GM18858 (cell line): Measurements from ENCODE around the gene KCND2.
"Not testable (repeated sequence)": the region's sequence is repeated elsewhere in the genome, so short reads cannot be mapped to it uniquely, and the experiment has no call there.

Experiments used
- ATAC-seq: cut with Tn5 transposase; IDR thresholded peaks from one replicate; pipeline ENCODE4 v1.9.1; 2021; ENCODE audit not compliant: unreplicated experiment

Gene KCND2

DNA sequence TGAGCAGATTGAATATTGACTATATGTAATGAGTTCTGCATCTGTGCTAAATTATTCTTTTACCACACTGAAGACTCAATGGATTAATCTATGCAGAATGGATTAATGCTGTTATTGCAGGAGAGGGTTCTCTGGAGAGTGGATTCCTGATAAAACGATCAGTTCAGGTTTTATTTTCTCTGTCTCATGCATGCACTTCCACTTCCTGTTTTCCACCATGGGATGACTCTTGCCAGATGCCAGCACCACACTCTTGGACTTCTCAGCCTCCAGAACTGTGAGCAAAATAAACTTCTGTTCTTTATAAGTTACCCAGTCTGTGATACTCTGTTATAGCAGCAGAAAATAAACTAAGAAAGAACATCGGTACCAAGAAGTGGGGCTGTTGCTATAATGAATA, 207.5 kb downstream of the KCND2 start:
- ATAC-seq = no peak

DNA sequence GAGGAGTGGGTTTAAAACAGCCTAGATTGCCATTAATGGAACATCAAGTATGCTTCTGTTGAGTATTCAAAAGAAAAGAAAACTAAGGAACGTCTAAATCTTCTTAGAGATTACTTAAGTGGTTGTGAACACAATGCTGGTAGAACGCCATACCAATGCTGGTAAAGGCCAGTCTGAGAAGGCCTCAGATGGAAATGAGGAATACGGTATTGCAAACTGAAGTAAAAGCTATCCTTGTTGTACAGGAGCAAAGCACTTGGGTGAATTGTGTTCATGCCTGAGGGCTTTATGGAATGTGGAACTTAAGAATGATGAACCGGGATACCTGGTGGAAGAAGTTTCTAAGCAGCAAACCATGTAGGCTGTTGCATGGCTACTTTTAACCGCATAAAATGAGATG, 208.0 kb downstream of the KCND2 start:
- ATAC-seq = no peak

DNA sequence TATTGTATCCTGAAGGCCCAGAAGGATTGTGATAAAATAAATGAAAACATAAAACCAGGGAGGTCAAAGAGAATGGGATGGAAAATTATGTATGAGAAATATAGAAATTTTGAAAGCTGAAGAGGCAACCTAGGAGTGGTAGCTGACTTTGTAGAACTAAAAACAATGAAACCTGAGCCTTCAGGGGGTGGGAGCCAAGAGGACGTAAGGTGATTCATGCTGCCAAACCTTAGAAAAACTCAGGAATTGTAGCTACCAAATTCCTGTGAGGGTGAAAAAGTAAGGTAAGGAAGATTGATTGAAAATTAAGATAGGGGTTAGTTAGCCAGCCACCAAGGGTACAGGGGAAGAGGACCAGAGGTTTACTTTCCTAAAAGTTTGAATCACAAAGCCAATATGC, 213.2 kb downstream of the KCND2 start:
- no peak for ATAC-seq

DNA sequence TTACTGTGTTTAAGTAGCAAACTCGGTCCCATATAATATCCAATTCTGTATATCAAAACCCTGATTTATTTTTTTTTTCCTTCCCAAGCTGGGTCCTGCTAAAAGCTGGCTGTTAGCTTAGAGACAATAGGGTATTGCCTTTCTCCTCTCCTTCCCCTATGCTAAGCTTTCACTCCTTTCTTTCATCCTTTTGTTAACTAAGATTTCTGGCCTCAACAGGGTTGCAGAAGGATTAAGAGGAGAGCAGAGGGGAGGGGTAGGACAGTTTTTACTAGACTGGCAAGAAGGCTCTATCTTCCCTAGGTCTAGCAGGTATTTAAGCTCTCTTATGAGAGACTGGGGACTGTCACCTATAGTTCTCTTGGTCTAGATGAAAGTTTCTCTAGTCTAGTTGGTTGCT, 229.2 kb downstream of the KCND2 start:
- no peak for ATAC-seq

DNA sequence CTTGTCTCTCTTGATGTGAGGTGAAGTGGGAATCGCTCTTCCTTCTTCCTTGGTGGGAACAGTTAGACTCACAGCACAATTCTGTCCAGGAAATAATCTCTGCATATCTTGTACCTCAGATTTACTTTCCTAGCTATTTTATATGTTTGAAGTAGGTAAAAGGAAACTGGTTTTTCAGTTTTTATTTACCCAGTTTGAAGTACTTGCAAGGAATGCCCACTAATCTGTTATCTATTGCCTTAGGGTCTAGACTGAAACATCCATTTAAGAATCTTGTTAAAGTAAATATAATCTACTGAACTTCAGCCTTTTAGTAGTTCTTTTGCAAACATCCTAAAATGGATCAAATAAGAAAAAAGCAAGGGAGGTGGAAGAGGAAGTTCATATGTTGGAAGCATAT, 229.8 kb downstream of the KCND2 start:
- ATAC-seq = no peak

DNA sequence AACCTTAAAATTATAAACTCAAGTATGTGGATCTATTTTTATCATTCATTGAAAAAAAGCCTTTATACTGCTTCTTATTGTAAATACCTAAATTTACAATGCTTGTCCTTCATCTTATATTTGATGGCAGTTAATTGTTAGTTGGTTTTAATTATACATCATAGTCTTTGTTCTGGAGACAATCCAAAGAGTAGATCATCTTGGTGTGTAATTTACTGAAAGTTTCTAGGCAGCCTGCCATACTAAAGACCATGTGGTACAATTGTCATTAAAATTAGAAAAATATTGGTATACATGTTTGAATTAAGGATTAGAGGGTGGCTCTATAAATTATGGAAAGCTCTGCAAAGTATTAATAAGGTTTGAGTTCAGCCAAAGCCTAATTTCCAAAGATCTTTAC, 231.4 kb downstream of the KCND2 start:
- no peak for ATAC-seq

DNA sequence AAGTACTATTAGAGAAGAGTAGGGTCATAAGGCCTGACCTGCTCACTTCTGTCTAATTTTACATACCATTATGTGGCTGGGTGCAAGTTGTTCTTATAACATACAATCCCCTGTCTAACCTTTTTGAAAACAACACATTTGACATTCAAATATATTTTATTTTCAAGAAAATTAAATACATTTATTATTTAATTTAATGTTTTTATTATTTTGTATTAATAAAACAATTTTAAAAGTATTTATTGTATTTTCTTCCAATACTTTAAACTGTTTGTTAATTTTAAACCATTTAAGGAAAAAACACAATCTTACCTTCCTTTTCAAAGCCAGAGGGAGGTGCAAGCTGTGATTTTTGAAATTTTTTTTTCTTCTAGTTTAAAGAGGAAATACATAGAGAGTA, 232.8 kb downstream of the KCND2 start:
- ATAC-seq = no peak

DNA sequence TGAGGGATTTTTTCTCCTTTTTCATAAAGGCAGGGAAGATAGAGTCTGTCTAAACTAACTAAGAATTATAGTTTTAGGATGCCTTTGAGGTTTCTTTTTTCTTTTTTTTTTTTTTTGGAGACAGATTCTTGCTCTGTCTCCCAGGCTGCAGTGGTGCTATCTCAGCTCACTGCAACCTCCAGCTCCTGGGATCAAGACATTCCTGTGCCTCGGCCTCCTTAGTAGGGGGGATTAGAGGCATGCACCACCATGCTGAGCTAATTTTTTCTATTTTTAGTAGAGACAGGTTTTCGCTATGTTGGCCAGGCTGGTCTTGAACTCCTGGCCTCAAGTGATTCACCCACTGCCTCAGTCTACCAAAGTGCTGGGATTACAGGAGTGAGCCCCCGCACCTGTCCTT, 239.7 kb downstream of the KCND2 start:
- no peak for ATAC-seq

DNA sequence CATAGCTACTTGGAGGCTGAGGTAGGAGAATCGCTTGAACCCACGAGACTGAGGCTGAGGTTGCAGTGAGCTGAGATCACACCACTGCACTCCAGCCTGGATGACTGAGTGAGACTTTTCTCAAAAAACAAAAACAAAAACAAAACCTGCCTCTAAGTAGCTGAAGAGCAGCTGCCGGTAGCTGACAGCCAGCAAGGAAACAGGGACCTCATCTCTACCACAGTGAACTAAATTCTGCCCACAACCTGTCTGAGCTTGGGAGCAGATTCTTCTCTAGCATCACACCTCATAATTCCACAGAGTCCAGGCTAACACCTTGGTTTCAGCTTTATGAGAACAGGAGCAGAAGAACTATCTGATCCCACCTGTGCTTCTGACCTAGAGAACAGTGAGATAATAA, 246.2 kb downstream of the KCND2 start:
- ATAC-seq = no peak

DNA sequence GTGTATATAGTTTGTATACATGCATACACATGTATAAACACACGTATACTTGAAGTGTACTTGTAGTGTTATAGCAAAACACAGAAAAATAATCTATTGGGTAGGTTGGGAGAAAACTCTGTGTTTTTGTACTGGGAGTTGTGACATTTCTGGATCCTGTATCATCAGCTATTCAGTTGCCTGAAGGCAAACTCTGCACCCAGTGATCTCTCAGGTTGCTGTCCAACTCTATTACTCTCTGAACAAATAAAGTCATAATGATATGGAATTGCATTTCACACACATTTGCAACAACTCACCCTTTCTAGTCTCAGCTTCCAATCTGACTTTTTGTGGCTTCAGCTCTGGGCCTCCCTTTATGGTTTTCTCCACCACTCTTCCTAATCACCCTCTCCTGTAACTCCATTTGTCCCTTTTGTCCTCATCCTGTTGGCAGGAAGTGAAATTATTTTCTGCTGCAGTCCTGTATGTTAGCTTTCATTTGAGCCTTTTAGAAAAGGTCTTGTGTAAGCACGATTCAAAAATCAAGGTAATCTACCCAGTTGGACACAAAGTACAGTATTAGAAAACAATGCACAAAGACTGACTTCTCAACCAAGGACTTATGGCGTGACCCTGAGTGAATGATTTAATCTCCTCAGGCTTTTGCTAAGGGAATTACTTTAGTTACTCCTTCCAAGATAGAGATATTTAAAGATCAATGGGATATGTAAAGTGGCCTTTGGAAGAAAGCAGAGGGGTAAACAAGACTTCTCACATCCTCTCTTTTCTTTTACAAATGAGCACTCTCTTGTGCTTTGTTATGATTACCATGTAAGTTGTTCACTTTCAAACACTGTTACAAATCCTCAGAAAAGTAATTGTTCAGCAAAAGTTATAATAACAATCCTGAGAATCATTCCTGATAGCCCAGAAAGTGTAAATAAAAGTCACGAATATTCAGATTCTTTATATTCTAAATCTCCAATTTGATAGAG, 249.1 kb downstream of the KCND2 start:
- no peak for ATAC-seq

DNA sequence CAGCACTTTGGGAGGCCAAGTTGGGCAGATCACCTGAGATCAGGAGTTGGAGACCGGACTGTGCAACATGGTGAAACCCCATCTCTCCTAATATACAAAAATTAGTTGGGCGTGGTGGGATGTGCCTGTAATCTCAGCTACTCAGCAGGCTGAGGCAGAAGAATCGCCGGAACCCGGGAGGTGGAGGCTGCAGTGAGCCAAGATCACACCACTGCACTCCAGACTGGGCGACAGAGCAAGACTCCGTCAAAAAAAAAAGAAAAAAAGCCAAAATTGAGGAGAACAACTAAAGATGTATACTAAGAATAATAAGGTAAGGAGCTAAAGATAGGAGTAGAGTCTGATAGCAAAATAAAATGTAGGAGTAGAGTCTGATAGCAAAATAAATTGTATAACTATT, 251.0 kb downstream of the KCND2 start:
- no peak for ATAC-seq

DNA sequence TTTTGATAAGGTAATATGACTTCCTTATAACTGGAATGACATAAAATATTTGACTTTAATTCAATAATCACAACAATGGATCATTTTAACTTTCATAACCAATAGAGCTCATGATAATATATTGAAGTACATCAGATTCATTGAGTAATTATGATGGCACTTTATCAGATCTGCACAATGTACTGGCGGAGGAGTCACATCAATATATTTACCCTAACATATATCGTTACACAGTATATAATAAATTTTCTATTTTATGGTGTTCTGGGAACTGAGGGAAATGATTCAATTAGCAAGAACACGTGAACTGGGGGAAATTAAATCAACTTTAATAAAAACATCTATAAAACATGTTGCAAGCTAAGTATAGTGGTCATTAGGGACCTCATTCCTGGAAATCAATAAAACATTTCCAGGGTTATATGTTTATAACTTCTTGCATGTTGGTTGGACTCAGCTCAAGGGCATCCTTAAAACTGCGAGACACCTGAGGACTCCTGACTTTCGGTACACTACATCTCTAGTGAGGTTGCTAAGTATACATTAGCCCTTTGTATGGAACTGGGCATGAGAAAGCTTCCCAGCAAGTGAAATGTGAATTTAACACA, 254.0 kb downstream of the KCND2 start:
- ATAC-seq = no peak

DNA sequence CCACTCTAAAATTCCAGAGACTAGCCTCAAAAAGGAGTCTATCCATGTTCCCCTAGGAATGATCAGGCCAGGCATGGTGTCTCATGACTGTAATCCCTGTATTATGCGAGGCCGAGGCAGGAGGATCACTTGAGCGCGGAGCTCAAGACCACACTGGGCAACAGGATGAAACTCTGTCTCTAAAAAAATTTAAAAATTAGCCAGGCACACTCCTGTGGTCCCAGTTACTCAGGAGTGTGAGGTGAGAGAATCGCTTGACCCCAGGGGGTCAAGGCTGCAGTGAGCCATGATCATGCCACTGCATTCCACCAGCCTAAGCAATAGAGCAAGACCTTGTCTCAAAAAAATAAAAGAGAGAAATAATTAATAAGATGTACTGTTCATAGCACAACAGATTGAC, 256.8 kb downstream of the KCND2 start:
- ATAC-seq = no peak

DNA sequence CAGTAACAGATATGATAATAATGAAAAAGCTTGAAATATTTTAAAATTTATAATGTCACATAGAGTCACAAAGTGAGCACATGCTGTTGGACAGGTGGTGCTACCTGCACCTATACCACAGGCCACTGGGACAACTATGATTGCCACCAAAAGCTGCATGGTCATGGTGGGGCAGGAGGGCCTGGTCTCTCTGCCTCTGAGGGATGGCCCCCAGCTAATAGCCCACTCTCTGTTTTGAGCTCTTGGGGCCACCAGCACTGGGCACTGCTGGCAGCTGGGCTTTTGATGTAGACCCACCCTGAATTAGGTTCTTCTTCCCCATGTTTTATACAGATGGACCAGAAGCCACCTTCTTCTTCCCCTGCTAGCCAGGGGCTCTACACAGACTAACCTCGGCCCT, 265.4 kb downstream of the KCND2 start:
- no peak for ATAC-seq

DNA sequence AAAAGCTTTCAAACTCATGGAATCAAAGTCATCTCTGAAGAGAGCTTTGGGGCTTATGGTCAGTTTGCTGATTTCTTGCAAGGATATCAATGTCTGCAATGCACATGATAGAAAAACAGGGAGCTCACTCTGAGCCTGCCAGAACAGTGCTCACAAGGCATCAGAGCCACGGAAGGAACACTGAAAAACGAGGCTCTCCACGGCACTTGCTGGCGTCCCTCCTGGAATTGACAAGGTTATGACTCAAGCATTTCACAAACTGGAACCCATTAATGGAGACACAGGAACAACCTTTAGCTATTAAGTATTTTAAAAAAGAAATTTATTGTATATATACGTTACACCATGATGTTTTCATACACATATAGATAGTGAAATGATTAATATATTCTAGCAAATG, 266.3 kb downstream of the KCND2 start:
- ATAC-seq = no peak

DNA sequence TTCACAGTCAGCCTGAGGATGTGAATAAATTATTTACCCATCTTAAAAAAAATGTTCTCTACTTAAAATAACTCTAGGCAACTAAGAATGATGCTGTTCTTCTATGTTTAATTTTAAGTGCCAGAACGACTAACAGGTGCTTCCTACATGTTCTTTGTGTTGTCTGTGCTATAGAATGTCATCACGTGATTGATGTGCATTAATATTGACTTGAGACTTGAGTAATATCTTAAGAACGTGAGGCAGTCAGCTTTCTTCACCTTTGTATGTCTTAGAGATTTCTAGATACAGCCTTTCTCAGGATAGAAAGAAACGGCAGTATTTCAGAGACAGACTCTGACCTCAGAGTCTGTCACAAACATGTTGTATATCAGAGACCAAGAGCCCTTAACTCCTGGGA, 274.6 kb downstream of the KCND2 start:
- ATAC-seq = no peak

DNA sequence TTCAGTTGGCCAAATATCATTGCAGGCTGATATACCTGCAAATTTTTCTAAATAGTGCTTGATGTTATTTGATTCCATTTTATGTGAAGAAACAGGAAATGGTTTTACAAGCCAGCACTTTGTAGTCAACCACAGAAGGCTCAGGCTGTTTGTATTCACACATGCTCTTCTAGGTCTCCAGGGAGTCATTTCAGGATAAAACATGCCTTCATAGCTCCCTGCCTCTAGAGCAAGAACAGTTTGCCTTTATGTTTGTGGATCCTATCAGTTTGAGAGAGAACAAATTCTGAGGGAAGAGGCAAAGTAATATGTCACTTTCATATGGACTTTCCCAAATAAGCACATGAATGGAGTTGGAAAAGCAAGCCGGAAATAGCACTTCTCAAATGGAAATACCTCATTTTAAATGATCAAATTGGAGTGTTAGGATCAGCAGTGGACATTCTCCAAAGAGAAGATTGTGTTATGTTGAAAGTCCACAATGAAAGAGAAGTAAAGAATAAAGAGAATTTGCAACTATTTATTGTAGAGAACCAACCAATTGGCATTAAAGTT, 277.6 kb downstream of the KCND2 start:
- peak; percentile 35 for ATAC-seq

DNA sequence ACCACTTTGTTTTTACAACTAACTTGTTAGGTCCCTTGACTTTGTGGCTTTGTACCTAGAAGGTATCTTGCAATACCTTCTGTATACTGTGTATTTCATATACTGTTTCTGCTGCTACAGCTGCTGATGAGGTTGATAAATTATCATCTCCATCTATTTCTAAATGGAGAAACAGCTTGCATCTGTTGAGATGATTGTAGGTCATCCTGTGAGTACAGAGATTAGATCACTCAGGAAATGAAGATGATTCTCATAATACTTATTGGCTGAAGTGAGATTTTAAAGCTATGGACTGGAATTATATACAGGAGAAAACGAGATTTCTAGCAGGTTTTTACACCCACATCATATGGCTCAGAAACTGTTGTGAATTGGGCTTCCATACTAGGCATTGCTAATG, 280.5 kb downstream of the KCND2 start:
- peak; percentile 36 for ATAC-seq

DNA sequence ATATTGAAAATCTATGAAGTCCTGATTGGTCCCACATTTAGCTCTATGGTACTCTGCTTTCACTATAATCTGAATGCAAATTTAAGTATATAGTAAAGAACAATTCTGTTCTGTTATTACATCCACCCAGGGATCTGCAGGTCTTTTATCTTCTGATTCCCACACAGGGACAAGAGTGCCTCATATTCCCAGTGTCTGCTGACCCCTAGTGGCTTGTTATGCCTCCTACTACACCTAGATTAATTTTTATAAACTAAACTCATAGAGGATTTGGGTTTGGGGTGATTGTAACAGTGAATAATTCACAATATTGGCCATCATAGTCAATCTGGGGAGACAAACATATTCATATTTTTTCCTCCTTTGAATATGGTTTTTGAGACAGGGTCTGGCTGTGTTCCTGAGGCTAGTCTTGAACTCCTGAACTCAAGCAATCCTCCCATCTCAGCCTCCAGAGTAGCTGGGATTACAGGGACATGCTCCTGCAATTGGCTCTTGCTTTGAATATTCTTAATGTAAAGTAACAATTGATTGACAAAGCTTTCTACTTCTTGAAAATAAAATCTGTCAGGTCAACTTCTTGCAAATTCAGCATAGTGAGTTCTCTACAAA, 282.1 kb downstream of the KCND2 start:
- peak; percentile 59 for ATAC-seq

DNA sequence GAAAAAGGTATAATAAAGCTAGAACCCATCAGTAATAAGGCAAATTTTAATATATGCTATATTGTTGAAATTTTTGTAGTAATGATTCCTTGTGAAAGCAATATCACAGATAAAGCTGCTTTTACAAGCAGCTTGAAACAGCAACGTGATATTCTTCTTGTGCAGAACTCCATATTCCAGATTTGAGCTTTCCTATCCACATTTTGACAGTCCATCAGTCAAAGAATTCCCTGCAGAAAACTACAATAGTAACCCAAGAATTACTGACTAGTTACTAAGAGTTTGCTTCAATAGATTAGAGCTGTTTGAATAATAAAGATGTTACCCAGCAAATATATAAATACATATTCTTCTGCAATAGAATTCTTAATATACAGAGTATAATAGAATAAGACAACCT, 291.2 kb downstream of the KCND2 start:
- ATAC-seq = no peak

DNA sequence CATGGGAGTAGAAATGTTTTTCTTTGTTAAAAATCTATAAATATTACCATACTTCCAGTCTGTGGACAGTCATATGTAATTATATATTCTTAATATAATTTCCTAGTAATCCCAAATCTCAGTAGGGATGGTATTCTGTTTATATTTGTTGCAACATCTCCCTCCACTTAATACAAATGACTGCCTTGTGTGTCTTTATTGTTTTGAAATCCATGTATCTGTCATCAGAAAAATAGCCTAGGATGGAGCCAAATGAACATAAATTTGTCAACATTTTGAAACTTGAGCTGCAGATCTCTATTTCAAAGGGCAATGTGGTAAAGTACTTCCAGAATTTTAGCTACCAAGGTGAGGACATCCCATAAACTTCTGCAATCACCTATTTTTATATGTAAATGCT, 294.2 kb downstream of the KCND2 start:
- no peak for ATAC-seq

DNA sequence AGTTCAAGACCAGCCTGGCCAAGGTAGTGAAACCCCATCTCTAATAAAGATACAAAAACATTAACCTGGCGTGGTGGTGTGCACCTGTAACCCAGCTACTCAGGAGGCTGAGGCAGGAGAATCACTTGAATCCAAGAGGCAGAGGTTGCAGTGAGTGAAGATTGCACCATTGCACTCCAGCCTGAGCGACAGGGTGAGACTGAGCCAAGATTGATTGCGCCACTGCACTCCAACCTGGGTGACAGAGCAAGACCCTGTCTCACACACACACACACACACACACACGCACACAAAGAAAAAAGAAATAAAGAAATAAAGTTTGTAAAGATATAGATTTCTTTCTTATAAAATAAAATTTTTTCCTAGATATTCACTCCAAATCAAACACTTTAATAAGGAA, 305.7 kb downstream of the KCND2 start:
- not testable (repeated sequence) for ATAC-seq
